ENCODE data around the gene TMEM204. TPM values are rescaled to one million over a fixed set of nuclear protein-coding genes. Genes with fewer than 3 reads are reported as not detected.

The TMEM204 gene
- total RNA-seq, 1 donor from 2014 or later, result 1.0 TPM

GRCh38 chr16:1510941-1511351, 22.5 kb upstream of the TMEM204 start:
- H3K9me3 Mint-ChIP-seq, result no peaks in the 10 kb centered on the region
- peaks cover 13% of the 10 kb centered on the region for H3K36me3 Mint-ChIP-seq
- no peaks in the 10 kb centered on the region for H3K4me1 Mint-ChIP-seq (ENCODE audit: unreplicated experiment)
- H3K4me3 Mint-ChIP-seq, result no peak overlapping the region
- no peak for DNase-seq (ENCODE audit: extremely low spot score, unreplicated experiment)
- no peak for TF ChIP-seq CTCF (conservative IDR thresholded peaks at IDR 0.05)
- H3K27ac Mint-ChIP-seq, result no peak overlapping the region
- H3K27me3 Mint-ChIP-seq, result no peaks in the 10 kb centered on the region

GRCh38 chr16:1511662-1512569, 21.6 kb upstream of the TMEM204 start:
- H3K27ac Mint-ChIP-seq, result no peak overlapping the region
- H3K36me3 Mint-ChIP-seq, result peaks cover 20% of the 10 kb centered on the region
- H3K9me3 Mint-ChIP-seq, result no peaks in the 10 kb centered on the region

GRCh38 chr16:1512774-1513173, 20.7 kb upstream of the TMEM204 start:
- Mint-ChIP-seq H3K27me3 (no peaks in the 10 kb centered on the region), H3K9me3 (no peaks in the 10 kb centered on the region), H3K27ac (no peak overlapping the region), H3K4me3 (no peak overlapping the region), H3K36me3 (peaks cover 21% of the 10 kb centered on the region), H3K4me1 (ENCODE audit: unreplicated experiment) (no peaks in the 10 kb centered on the region)
- no peak for TF ChIP-seq CTCF (conservative IDR thresholded peaks at IDR 0.05)
- DNase-seq (ENCODE audit: extremely low spot score, unreplicated experiment), result no peak

More at GRCh38 chr16:1511662-1512569, 21.6 kb upstream of the TMEM204 start:
- Mint-ChIP-seq H3K27me3 (no peaks in the 10 kb centered on the region), H3K4me1 (ENCODE audit: unreplicated experiment) (no peaks in the 10 kb centered on the region), H3K4me3 (no peak overlapping the region)
- DNase-seq (ENCODE audit: extremely low spot score, unreplicated experiment), result no peak
- no peak for TF ChIP-seq CTCF (conservative IDR thresholded peaks at IDR 0.05)

GRCh38 chr16:1514507-1514906, 19.0 kb upstream of the TMEM204 start:
- Mint-ChIP-seq H3K36me3 (peaks cover 21% of the 10 kb centered on the region), H3K27ac (no peak overlapping the region), H3K9me3 (no peaks in the 10 kb centered on the region), H3K27me3 (no peaks in the 10 kb centered on the region), H3K4me1 (ENCODE audit: unreplicated experiment) (no peaks in the 10 kb centered on the region), H3K4me3 (no peak overlapping the region)
- no peak for DNase-seq (ENCODE audit: extremely low spot score, unreplicated experiment)
- TF ChIP-seq CTCF (conservative IDR thresholded peaks at IDR 0.05), result no peak

GRCh38 chr16:1518626-1519135, 14.8 kb upstream of the TMEM204 start:
- no peak overlapping the region for H3K4me3 Mint-ChIP-seq
- no peaks in the 10 kb centered on the region for H3K4me1 Mint-ChIP-seq (ENCODE audit: unreplicated experiment)
- no peaks in the 10 kb centered on the region for H3K27me3 Mint-ChIP-seq
- peaks cover 17% of the 10 kb centered on the region for H3K36me3 Mint-ChIP-seq
- H3K27ac Mint-ChIP-seq, result no peak overlapping the region
- no peak for TF ChIP-seq CTCF (conservative IDR thresholded peaks at IDR 0.05)
- no peaks in the 10 kb centered on the region for H3K9me3 Mint-ChIP-seq
- no peak for DNase-seq (ENCODE audit: extremely low spot score, unreplicated experiment)

Measured in type B pancreatic cell (in vitro differentiated cells).